SKM-1 treated with dmso at 0.1 percent for 144 hours (cell line): ENCODE results near the gene ADORA3.

ENCODE experiments used
- DNase-seq: peaks from one replicate; lab custom pipeline; 2025; ENCODE audit not compliant: unreplicated experiment; lab: John Stamatoyannopoulos, UW

ADORA3 gene

GRCh38 chr1:111449703-111450017 lies 53.8 kb downstream of the ADORA3 start:
- peak; percentile 45 for DNase-seq
